SK-N-SH treated with all-trans-retinoic acid at 6 μM for 48 hours (cell line): ENCODE results near the gene PMEPA1.

Experiments used
- ARNTL ChIP-seq: fragments of 450-650 bp; formaldehyde crosslinking; IDR thresholded peaks from 2 replicates; pipeline ENCODE4 v1.5.0; 2020; ENCODE audit warnings: low read depth, mild to moderate bottlenecking, moderate library complexity, borderline replicate concordance
- BACH2 ChIP-seq: fragments of 250-450 bp; sonication (Bioruptor Pico); IDR thresholded peaks from 2 replicates; pipeline ENCODE4 v1.9.0; 2021; ENCODE audit warnings: mild to moderate bottlenecking, borderline replicate concordance
- CREB5 ChIP-seq: fragments of 250-450 bp; sonication (Bioruptor Pico); IDR thresholded peaks from 2 replicates; pipeline ENCODE4 v1.5.1; 2020; ENCODE audit warnings: low read depth, mild to moderate bottlenecking, moderate library complexity
- CSDC2 ChIP-seq: fragments of 250-450 bp; sonication (Bioruptor Pico); IDR thresholded peaks from 2 replicates; pipeline ENCODE4 v1.5.0; 2020; ENCODE audit warnings: mild to moderate bottlenecking, moderate library complexity
- CSRNP3 ChIP-seq: fragments of 250-450 bp; sonication (Bioruptor Pico); IDR thresholded peaks from 2 replicates; pipeline ENCODE4 v1.5.1; 2021; ENCODE audit warnings: mild to moderate bottlenecking, moderate library complexity
- ESRRG ChIP-seq: fragments of 250-450 bp; sonication (Bioruptor Pico); IDR thresholded peaks from 2 replicates; pipeline ENCODE4 v1.6.1; 2021; ENCODE audit warnings: mild to moderate bottlenecking
- GLIS3 ChIP-seq: fragments of 250-450 bp; sonication (Bioruptor Pico); IDR thresholded peaks from 2 replicates; pipeline ENCODE4 v1.5.0; 2020; ENCODE audit warnings: mild to moderate bottlenecking, moderate library complexity
- OSR1 ChIP-seq: fragments of 250-450 bp; sonication (Bioruptor Pico); IDR thresholded peaks from 2 replicates; pipeline ENCODE4 v1.8.0; 2022; ENCODE audit warnings: moderate library complexity, mild to moderate bottlenecking, inconsistent platforms
- PATZ1 ChIP-seq: fragments of 250-450 bp; sonication (Bioruptor Pico); IDR thresholded peaks from 2 replicates; pipeline ENCODE4 v1.8.0; 2020; ENCODE audit warnings: mild to moderate bottlenecking, moderate library complexity, borderline replicate concordance
- PPARA ChIP-seq: fragments of 250-450 bp; sonication (Bioruptor Pico); IDR thresholded peaks from 2 replicates; pipeline ENCODE4 v1.5.0; 2020; ENCODE audit warnings: mild to moderate bottlenecking, borderline replicate concordance
- RARB ChIP-seq: fragments of 250-450 bp; sonication (Bioruptor Pico); IDR thresholded peaks from 2 replicates; pipeline ENCODE4 v1.8.0; 2021; ENCODE audit warnings: mild to moderate bottlenecking, moderate library complexity
- SNAI2 ChIP-seq: fragments of 250-450 bp; sonication (Bioruptor Pico); IDR thresholded peaks from 2 replicates; pipeline ENCODE4 v1.5.0; 2020; ENCODE audit warnings: mild to moderate bottlenecking, moderate library complexity
- ZFP3 ChIP-seq: fragments of 250-450 bp; sonication (Bioruptor Pico); IDR thresholded peaks from 2 replicates; pipeline ENCODE4 v1.5.0; 2020; ENCODE audit warnings: mild to moderate bottlenecking, moderate library complexity
- ZNF565 ChIP-seq: fragments of 450-650 bp; formaldehyde crosslinking; conservative IDR thresholded peaks from 2 replicates; pipeline ENCODE4 v1.5.0; 2020; ENCODE audit warnings: low read depth, mild to moderate bottlenecking, moderate library complexity

- no peak for TF ChIP-seq PATZ1
- no peak for TF ChIP-seq CREB5 (CRISPR knock-in tag)
- no peak for TF ChIP-seq OSR1
- no peak for TF ChIP-seq ZNF565 (CRISPR knock-in tag)
- TF ChIP-seq ARNTL: no peak
- no peak for TF ChIP-seq ZFP3
- no peak for TF ChIP-seq CSRNP3 (CRISPR knock-in tag)
- no peak for TF ChIP-seq GLIS3 (CRISPR knock-in tag)
- no peak for TF ChIP-seq RARB (CRISPR knock-in tag)
- TF ChIP-seq ESRRG (CRISPR knock-in tag): no peak
- TF ChIP-seq PPARA (CRISPR knock-in tag): no peak
- no peak for TF ChIP-seq SNAI2
- TF ChIP-seq BACH2 (CRISPR knock-in tag): no peak
- TF ChIP-seq CSDC2 (CRISPR knock-in tag): no peak
These were observed 98.1 kb downstream of the PMEPA1 start for GRCh38 chr20:57611586-57612311.
